Measurements from ENCODE around the gene ADGRD1.

ADGRD1 gene

GRCh38 chr12:131164096-131164872 is 210.6 kb downstream of the ADGRD1 start:
- DNase-seq (ENCODE audit: low read depth), result no peak

GRCh38 chr12:131166717-131167116 is 213.0 kb downstream of the ADGRD1 start:
- DNase-seq (ENCODE audit: low read depth), result no peak

GRCh38 chr12:131167334-131167733 is 213.6 kb downstream of the ADGRD1 start:
- no peak for DNase-seq (ENCODE audit: low read depth)

- no peak for DNase-seq (ENCODE audit: low read depth)
These were observed 217.3 kb downstream of the ADGRD1 start for GRCh38 chr12:131171029-131171428.

GRCh38 chr12:131174901-131175300 is 221.2 kb downstream of the ADGRD1 start:
- no peak for DNase-seq (ENCODE audit: low read depth)

GRCh38 chr12:131176266-131176665 is 222.6 kb downstream of the ADGRD1 start:
- DNase-seq (ENCODE audit: low read depth), result no peak

- DNase-seq (ENCODE audit: low read depth), result no peak
These were observed 223.2 kb downstream of the ADGRD1 start for GRCh38 chr12:131176926-131177325.

- DNase-seq (ENCODE audit: low read depth), result no peak
These were observed 223.9 kb downstream of the ADGRD1 start for GRCh38 chr12:131177599-131177998.

- no peak for DNase-seq (ENCODE audit: low read depth)
These were observed 233.9 kb downstream of the ADGRD1 start for GRCh38 chr12:131187602-131188001.

GRCh38 chr12:131188131-131189050 is 234.7 kb downstream of the ADGRD1 start:
- no peak for DNase-seq (ENCODE audit: low read depth)

GRCh38 chr12:131189781-131190180 is 236.1 kb downstream of the ADGRD1 start:
- no peak for DNase-seq (ENCODE audit: low read depth)

- no peak for DNase-seq (ENCODE audit: low read depth)
These were observed 237.3 kb downstream of the ADGRD1 start for GRCh38 chr12:131190965-131191364.
